ENCODE measurements around the gene STATH.

DNA sequence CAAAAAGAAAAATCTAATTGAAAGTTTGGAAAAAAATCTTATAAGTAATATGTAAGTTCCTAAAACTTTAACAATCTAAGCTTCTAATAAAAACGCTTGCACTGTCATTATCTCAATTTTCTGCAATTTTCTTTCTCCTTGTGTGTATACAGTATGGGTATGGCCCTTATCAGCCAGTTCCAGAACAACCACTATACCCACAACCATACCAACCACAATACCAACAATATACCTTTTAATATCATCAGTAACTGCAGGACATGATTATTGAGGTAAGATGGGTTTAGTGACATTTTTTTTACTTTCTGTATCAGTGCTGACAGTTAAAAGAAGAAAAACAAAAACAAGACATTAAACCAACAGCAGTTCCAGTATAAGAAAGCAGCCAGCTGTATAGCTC is 4.9 kb downstream of the STATH start:
- TF ChIP-seq, protein P1, sequence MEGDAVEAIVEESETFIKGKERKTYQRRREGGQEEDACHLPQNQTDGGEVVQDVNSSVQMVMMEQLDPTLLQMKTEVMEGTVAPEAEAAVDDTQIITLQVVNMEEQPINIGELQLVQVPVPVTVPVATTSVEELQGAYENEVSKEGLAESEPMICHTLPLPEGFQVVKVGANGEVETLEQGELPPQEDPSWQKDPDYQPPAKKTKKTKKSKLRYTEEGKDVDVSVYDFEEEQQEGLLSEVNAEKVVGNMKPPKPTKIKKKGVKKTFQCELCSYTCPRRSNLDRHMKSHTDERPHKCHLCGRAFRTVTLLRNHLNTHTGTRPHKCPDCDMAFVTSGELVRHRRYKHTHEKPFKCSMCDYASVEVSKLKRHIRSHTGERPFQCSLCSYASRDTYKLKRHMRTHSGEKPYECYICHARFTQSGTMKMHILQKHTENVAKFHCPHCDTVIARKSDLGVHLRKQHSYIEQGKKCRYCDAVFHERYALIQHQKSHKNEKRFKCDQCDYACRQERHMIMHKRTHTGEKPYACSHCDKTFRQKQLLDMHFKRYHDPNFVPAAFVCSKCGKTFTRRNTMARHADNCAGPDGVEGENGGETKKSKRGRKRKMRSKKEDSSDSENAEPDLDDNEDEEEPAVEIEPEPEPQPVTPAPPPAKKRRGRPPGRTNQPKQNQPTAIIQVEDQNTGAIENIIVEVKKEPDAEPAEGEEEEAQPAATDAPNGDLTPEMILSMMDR (IDR thresholded peaks at IDR 0.05; ENCODE audit: low read length), result no peak
- no peak for TF ChIP-seq EZH2phosphoT487 (IDR thresholded peaks at IDR 0.05; ENCODE audit: low read length)
